ENCODE data around the gene TPRA1. TPM values are rescaled to one million over a fixed set of nuclear protein-coding genes. Genes with fewer than 3 reads are reported as not detected.

Gene TPRA1
- total RNA-seq, 1 experiment from 2014 or later: 55.1 TPM

DNA sequence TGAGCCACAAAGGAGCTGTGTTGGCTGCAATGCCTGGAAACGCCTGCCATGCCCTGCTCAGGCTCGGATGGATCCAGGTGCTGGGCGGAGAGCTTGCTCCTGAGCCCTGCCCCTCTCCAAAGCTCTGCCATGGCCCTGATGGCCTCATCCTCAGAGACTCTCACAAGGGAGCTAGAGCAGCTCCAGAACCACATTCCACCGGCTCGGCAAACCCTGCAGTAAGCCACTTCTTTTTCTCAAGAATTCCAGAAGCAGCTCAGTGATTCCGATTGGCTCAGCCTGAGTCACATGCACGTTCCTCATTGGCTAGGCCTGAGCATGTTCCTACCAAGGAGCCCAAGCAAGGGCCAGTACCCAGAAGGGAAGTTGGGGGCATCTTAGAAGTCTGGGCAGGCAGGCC lies 24.8 kb downstream of the TPRA1 start:
- no peak for DNase-seq (ENCODE audit: low read depth)

- DNase-seq (ENCODE audit: low read depth): no peak
Observed at GRCh38 chr3:127560051-127560787, 30.3 kb downstream of the TPRA1 start.

GRCh38 chr3:127556565-127556964 lies 34.0 kb downstream of the TPRA1 start:
- no peak for DNase-seq (ENCODE audit: low read depth)

DNA sequence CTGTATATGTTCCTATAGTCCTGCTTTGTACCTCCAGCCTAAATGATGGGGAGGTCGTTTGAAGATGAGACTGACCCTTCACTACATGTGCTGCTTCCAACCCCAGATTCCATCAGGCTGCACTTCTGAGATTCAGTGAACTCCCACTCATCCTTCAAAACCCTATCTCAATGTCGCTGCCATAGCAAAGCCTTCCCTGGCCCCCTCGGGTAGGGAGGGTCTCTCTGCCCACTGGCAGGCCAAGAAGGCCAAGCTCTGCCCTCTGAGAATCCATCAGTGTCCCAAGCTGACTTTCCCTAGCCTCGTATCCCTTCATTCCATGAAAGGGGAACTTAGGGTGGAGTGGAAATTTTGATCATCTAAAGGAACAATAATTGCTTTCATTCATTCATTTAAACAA lies 35.4 kb downstream of the TPRA1 start:
- DNase-seq (ENCODE audit: low read depth): no peak

GRCh38 chr3:127552038-127552437 lies 38.5 kb downstream of the TPRA1 start:
- no peak for DNase-seq (ENCODE audit: low read depth)

DNA sequence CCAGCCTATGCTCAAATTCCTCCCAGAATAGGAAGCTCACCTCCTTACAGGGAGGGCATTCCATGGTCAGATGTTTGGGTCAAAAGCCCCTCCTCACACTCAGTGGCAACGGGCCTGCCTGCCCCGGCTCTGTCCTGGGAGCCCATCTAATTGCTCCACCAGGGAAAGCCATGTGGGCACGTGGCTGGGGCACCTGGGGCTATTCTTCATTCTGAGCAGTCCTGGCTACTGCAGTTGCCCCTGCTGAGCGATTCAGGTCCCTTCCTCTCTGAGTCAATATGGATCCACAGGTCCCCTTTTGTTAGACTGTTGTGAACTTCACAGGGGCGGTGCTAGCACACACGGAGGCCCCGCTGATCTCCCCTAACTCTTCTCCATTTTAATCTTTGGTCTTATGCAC lies 39.4 kb downstream of the TPRA1 start:
- no peak for DNase-seq (ENCODE audit: low read depth)

DNA sequence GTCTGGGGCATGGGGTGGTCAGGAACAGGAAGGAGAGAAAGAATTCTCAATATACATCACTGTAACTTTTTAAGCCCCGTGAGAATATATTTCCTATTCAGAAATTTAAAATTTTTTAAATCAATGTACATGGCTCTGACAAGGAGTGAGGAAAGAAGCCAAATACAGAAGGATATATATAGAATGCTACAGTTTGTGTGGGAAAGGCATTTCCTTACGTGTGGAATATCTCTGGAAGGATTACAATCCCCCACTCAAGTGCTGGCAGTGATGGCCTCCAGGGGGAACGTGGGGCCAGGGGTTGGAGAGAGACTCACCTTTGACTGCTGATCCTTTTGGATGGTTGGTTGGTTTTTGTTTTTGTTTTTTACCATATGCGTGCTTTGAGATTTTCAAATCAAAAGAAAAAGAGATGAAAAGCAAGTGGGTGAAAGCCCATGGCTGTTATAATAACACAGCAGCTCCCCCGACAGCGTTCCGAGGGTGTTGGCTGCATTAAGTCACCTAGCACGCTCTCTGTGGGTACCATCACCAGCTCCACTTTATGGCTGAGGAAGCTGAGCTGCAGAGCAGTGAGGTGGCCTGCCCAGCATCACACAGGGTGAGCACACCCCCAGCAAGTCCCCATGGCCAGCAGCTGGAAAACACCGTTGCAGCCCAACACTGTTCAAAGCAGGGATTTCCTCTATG lies 39.9 kb downstream of the TPRA1 start:
- DNase-seq (ENCODE audit: low read depth): no peak

DNA sequence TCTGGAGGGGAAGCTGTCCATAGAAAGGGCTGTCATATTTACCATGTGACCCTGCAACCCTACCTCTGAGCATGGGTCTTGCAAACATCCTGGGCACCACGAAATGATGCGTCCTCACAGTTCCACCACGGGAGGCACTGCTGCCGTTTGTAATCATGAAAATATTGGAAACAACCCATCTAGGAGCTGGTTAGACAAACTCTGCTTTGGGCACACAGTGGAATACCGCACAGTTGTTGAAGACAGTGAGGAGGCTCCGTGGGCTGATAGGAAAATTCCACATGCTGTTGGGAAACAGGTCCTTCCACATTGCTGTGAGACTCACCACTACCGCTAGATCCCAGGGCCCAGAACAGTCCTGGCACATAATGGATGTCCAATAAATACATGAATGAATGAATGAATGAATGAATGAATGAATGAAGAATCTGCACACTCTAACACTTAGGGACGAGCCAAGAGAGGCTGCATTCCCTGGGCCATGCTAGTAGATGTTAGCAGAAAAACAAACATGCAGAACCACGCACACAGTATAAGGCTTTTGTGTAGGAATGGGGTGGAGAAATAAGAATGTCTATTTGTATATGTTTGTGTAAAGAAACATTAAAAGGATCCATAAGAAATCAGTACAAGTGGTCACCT lies 40.6 kb downstream of the TPRA1 start:
- DNase-seq (ENCODE audit: low read depth): no peak

GRCh38 chr3:127547761-127548605 lies 42.5 kb downstream of the TPRA1 start:
- peak; percentile 51 for DNase-seq (ENCODE audit: low read depth)

DNA sequence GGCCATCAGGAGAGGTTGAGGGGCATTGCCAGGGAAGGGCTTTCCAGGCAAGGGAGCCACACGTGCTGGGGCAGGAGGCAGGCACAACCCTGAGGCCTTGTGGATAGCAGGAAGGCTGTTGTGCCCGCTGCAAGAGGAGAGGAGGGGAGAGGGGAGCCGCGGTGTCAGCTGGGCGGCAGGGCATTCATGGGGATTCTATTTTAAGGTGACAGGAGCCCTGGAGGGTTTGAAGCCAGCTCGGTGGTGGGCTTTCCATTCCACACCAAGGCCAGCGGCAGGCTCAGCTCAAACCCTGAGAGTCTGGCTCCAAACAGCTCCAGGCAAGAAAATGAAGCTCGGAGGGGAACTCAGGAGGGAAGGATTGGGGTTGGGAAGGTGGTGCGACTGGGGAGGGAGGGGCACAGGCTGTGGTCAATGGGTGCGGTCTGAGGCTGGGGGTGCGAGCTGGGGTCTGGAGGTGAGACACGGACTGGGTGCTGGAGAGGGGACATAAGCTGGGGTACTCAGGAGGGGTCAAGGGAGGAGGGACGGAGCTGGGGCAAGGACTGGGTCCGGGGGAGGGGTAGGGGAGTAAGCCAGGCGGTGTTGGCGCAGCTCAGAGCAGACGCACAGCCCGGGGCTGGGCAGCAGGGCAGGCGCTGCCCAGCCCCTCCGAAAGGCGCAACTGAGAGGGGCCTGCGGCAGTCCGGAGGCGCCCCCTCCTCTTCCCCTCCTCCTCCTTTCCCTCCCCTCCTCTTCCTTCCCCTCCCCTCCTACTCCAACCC lies 43.4 kb downstream of the TPRA1 start:
- DNase-seq (ENCODE audit: low read depth): no peak

DNA sequence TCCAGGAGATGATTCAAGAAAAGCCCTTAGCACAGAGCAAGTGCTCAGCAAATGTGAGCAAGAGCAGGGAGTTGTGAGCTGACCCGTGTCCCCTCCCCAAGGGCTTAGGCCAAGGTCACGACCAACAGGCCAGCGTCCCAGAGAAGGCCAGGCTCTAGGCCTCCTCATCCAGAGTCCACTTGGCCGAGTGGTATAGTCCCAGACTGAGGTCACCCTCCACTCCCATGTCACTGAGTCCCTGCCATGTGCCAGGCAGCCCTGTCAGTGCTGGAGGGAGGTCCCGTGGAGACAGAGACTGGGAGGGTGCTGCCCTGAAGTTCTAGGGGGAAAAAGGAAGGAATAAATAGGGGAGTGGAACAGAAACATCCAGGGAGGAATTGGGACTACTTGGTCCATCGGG lies 44.0 kb downstream of the TPRA1 start:
- no peak for DNase-seq (ENCODE audit: low read depth)

- DNase-seq (ENCODE audit: low read depth): no peak
Observed at GRCh38 chr3:127545711-127546457, 44.6 kb downstream of the TPRA1 start.

DNA sequence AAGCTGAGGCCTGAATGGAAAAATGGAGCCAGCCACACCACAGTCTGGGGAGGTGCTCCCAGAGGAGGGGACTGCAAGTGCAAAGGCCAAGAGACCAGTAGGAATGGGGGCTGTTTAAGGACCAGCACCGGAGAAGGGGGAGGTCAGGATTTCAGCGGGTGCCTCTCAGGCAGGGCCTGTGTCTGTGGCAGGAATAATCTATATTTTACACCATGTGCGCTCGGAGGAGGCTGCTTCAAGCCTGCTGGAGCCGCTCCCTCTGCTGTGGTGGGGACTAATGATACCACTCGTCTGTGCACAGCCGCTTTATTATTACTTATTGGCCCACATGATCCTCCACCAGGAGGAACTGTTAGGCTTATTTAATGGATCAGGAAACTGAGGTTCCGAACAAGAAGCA lies 45.3 kb downstream of the TPRA1 start:
- DNase-seq (ENCODE audit: low read depth): no peak

- DNase-seq (ENCODE audit: low read depth): no peak
Observed at GRCh38 chr3:127544803-127545201, 45.7 kb downstream of the TPRA1 start.

DNA sequence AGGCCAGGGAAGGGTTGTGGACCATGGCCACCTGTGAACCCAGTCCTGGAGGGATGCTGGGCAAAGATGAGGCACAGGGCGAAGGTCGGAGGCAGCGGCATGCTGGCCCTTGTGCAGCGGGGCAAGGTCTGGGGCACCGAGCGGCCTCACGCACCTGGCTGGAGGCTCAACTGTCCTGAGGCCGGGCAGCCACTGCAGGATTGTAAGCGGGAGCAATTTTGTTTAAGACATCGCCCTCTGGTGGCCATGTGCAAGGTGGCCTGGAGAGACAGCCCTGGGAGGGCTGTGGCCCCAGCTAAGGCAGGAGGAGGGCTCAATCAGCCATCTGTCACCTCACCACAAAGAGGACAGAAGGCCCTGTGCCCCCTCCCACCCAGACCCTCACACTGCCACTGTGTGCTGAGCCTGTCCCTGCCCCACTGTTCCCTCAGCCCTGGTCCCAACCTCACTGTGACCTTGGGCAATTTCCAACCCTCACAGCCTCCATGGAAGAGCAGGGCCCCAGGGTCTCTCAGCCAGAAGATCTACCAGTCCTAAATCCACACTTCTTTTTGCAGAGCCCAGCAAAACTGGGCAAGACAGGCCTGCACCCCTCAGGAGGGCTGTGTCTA lies 46.2 kb downstream of the TPRA1 start:
- DNase-seq (ENCODE audit: low read depth): peak; percentile 55

GRCh38 chr3:127543441-127543840 lies 47.1 kb downstream of the TPRA1 start:
- no peak for DNase-seq (ENCODE audit: low read depth)

- DNase-seq (ENCODE audit: low read depth): no peak
Observed at GRCh38 chr3:127542441-127542952, 48.0 kb downstream of the TPRA1 start.

DNA sequence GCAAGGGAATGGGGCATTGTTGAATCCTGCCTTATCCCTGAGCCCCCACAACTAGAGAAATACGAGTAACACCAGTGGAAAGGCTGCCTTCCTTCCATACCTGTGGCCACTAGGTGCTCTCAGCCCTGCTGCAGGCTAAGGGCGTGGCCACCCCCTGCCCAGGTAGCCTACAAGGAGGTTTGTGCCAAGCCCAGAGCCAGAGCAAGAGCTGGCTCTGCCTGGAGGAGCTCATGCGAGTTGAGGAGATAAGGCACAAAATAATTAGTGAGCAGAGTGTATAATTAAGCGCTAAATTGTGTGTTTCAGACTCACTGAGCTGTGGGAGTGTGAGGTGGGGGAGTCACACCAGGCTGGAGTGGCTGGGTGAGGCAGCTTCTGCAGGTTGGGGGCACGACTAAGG lies 49.2 kb downstream of the TPRA1 start:
- DNase-seq (ENCODE audit: low read depth): no peak

DNA sequence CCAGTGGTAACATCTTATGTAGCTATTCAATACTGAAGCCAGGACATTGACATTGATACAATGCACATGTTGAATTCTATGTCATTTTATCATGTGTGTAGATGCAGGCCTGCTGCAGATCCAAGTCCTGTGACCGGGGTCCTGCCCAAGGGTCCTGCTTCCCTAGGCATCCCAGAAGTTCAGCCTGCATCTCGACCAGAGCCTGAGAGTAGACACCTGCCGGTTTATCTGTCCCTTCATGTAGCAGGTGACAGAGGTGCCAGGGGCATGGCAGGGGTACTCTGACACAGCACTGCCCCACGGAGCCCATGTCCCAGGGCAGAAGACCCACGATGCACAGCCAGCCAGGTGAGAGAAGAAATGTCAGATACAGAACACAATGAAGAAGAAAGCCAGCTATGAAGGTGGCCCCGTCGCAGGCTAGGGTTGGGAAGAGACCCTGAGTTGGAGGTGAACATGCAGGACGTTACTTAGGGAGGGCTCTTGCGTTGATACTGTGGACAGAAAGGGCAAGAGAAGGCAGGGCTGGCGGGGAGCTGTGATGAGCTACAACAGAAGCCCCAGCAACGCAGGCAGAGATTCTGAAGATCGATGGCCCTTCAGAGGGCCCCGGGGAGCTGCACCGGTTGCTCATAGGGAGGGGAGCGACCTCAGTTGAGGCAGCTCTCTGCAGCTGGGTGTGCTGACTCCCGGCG lies 51.0 kb downstream of the TPRA1 start:
- no peak for DNase-seq (ENCODE audit: low read depth)

Measured in LHCN-M2 (cell line).